Glutamatergic neuron (in vitro differentiated cells): ENCODE measurements around the gene CFAP97. TPM values are rescaled to one million over a fixed set of nuclear protein-coding genes. Genes with fewer than 3 reads are reported as not detected.

Experiments used
- DNase-seq: peaks from one replicate; pipeline ENCODE4 v3.0.0; 2022
- H3K27ac Mint-ChIP-seq: one replicate; pipeline ENCODE4 v1.8.0; 2020; ENCODE audit warnings: mild to moderate bottlenecking, mixed read lengths, inconsistent platforms; ENCODE audit not compliant: unreplicated experiment
- H3K27me3 Mint-ChIP-seq: one replicate; pipeline ENCODE4 v1.8.0; 2020; ENCODE audit warnings: mild to moderate bottlenecking, moderate library complexity, mixed read lengths, inconsistent platforms; ENCODE audit not compliant: unreplicated experiment
- H3K36me3 Mint-ChIP-seq: one replicate; pipeline ENCODE4 v1.8.0; 2020; ENCODE audit warnings: mild to moderate bottlenecking, mixed read lengths, inconsistent platforms; ENCODE audit not compliant: unreplicated experiment
- H3K4me1 Mint-ChIP-seq: one replicate; pipeline ENCODE4 v1.8.0; 2020; ENCODE audit warnings: mild to moderate bottlenecking, low read depth, mixed read lengths, inconsistent platforms; ENCODE audit not compliant: unreplicated experiment
- H3K4me3 Mint-ChIP-seq: one replicate; pipeline ENCODE4 v1.8.0; 2020; ENCODE audit warnings: mild to moderate bottlenecking, mixed read lengths, inconsistent platforms; ENCODE audit not compliant: unreplicated experiment
- H3K9me3 Mint-ChIP-seq: one replicate; pipeline ENCODE4 v1.8.0; 2020; ENCODE audit warnings: mild to moderate bottlenecking, moderate library complexity, mixed read lengths, inconsistent platforms; ENCODE audit not compliant: unreplicated experiment
- total RNA-seq: library from RNA; stranded (reverse); fragmentation: NEBNext Ultra II Directional; extraction: Animal tissue kit (Norgen Biotek cat#: 25700); gene quantifications from one replicate; pipeline ENCODE4 v1.2.1, GENCODE V29; 2021; ENCODE audit not compliant: unreplicated experiment
- TF ChIP-seq, protein P1 (sequence below): fragments of 200-600 bp; sonication (generic); IDR thresholded peaks from one replicate; pipeline ENCODE4 v1.5.0; 2021; ENCODE audit not compliant: partially characterized antibody, unreplicated experiment

Gene CFAP97
- total RNA-seq, 1 donor from 2014 or later, result 28.4 TPM

DNA sequence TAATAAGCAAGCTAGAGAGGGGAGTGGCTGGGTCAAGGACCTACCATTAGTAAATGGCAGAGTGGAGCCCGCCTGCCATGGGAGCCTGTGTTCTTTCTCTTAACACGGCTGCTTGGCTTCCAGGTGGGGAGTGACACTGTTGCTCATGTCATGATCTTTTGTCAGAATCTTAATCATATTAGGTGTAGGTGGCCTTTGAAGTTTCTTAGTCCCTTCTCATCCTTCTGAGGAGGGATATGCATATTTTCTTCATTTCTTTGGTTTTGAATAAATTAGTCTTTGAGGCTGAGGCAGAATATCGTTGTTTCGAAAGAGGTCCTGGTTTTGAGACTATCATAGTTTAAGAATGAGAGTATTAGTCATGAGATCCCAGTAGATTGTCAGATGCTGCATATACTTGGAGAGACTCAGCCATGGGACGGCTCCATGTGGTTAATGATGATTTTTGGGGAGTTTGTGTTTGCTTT lies 34.4 kb upstream of the CFAP97 start:
- DNase-seq, result no peak
- Mint-ChIP-seq H3K27me3 (no peaks in the 10 kb centered on the region), H3K4me1 (peaks cover 8% of the 10 kb centered on the region), H3K9me3 (peaks cover 7% of the 10 kb centered on the region), H3K27ac (no peak overlapping the region), H3K36me3 (peaks cover 12% of the 10 kb centered on the region), H3K4me3 (no peak overlapping the region)
- TF ChIP-seq, protein P1, sequence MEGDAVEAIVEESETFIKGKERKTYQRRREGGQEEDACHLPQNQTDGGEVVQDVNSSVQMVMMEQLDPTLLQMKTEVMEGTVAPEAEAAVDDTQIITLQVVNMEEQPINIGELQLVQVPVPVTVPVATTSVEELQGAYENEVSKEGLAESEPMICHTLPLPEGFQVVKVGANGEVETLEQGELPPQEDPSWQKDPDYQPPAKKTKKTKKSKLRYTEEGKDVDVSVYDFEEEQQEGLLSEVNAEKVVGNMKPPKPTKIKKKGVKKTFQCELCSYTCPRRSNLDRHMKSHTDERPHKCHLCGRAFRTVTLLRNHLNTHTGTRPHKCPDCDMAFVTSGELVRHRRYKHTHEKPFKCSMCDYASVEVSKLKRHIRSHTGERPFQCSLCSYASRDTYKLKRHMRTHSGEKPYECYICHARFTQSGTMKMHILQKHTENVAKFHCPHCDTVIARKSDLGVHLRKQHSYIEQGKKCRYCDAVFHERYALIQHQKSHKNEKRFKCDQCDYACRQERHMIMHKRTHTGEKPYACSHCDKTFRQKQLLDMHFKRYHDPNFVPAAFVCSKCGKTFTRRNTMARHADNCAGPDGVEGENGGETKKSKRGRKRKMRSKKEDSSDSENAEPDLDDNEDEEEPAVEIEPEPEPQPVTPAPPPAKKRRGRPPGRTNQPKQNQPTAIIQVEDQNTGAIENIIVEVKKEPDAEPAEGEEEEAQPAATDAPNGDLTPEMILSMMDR, result no peak

DNA sequence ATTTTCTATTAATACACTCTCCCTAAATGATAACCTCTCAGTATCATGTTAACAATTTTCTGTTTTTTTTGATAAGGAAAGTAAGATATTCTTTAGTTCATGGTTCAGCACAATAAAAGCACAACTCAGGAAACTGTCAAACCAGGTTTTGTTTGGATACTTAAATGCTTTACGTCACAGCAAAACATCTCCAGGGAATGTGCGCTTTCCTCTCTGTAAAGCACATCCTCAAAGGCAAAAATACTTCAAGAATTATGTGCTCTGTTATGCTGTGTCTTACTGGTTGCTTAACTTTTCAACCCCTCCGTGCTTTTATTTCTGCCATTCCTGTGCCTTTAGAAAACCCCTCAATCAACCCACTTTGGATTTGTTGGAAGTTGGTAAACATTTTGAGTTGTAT lies 33.4 kb upstream of the CFAP97 start:
- peaks cover 12% of the 10 kb centered on the region for H3K36me3 Mint-ChIP-seq
- no peak overlapping the region for H3K27ac Mint-ChIP-seq
- H3K4me1 Mint-ChIP-seq, result peaks cover 8% of the 10 kb centered on the region
- peaks cover 7% of the 10 kb centered on the region for H3K9me3 Mint-ChIP-seq
- no peaks in the 10 kb centered on the region for H3K27me3 Mint-ChIP-seq
- TF ChIP-seq, protein P1, result no peak
- no peak overlapping the region for H3K4me3 Mint-ChIP-seq
- no peak for DNase-seq

GRCh38 chr4:185235843-185236503 lies 32.2 kb upstream of the CFAP97 start:
- Mint-ChIP-seq H3K9me3 (peaks cover 7% of the 10 kb centered on the region), H3K4me3 (no peak overlapping the region), H3K4me1 (peaks cover 8% of the 10 kb centered on the region), H3K27ac (no peak overlapping the region), H3K27me3 (no peaks in the 10 kb centered on the region), H3K36me3 (peaks cover 6% of the 10 kb centered on the region)
- TF ChIP-seq, protein P1, result no peak
- no peak for DNase-seq

DNA sequence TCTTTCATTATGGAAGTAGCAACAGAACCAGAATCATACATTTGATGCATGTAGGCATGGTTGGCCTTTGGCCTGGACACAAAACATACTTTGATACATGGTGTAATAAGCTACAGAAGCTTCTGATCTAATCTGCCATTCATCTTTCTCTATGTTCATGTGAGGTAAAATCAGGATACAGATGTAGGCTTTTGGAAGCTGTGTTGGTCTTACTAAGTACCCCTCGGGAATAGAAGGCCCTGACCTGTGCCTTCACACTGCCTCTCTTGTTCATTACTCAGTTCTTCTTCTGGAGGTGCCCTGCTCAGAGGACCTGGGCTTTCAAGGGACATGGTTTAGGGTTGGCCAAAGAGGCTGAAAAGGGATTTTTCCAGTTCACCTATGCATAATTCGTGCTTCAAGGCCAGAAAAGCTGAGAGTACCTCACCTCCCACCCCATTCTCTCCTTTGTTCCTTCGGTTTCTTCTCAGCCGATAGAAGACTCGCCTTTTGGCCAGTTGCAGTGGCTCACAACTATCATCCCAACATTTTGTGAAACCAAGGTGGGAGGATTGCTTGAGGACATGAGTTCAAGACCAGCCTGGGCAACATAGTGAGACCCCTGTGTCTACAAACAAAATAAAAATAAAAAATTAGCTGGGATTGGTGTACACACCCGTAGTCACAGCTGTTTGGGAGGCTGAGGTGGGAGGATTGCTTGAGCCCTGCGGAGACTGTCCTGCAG lies 31.5 kb upstream of the CFAP97 start:
- no peak for DNase-seq
- TF ChIP-seq, protein P1, result no peak
- peaks cover 7% of the 10 kb centered on the region for H3K9me3 Mint-ChIP-seq
- H3K36me3 Mint-ChIP-seq, result peaks cover 6% of the 10 kb centered on the region
- H3K4me3 Mint-ChIP-seq, result no peak overlapping the region
- H3K4me1 Mint-ChIP-seq, result peaks cover 8% of the 10 kb centered on the region
- no peak overlapping the region for H3K27ac Mint-ChIP-seq
- H3K27me3 Mint-ChIP-seq, result no peaks in the 10 kb centered on the region

DNA sequence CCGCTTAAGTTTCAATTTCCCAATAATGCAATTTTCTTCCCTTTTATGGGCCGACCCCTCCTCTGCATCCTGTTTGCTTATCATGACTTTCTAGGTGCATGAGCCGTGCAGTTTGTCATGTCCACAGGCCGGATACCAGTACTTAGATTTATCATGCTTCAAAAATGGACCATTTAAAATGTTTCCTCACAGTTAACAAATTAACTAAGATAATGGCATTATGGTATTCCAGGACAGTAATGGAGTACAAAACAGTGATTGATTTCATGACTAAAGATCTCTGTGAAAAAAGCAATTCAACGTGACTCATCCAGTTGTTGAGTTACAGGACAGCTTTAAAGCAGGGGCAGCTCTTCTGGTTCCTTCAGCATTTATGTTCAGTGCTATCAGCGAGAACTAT lies 28.6 kb upstream of the CFAP97 start:
- Mint-ChIP-seq H3K9me3 (peaks cover 4% of the 10 kb centered on the region), H3K27me3 (no peaks in the 10 kb centered on the region), H3K4me1 (peaks cover 7% of the 10 kb centered on the region), H3K36me3 (no peaks in the 10 kb centered on the region), H3K27ac (no peak overlapping the region), H3K4me3 (no peak overlapping the region)
- TF ChIP-seq, protein P1, result no peak
- no peak for DNase-seq
